Measurements from ENCODE around the gene PSMD2.

DNA sequence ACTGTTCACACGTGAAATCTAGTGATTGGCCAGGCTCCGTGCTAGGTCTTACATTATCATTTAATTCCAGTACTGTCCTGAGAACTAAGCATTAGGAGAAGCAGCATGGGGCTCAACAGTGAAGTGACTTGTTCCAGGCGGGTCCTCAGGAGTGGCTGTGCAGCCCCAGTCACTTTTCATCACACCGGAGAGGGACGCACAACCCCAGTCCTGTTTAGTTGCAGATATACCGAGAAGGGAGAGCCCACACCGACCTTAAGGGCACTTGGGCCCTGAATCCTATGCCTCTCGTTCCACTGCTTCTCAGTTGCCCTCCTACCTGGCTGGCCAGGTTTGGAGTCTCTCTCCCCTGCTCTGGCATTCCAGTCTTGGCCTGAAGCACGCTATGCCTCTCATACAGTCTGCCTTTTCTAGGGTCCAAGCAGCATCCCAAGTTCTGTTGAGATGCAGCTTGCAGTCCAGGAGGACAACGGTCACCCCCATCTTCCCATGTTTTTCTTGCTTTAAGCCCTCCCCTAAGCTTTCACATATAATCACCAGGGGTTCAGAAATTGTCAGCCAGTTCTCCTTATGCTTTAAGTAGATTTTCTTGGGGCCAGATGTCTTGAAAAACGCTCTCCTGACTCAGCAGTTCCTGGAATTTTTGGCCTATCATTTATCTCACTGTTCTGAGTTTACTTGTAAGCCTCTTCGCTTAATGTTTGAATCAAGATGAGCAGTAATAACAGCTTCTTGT lies 48.4 kb downstream of the PSMD2 start:
- TF ChIP-seq POLR2AphosphoS5 (IDR thresholded peaks at IDR 0.05): no peak
- TF ChIP-seq, protein P1, sequence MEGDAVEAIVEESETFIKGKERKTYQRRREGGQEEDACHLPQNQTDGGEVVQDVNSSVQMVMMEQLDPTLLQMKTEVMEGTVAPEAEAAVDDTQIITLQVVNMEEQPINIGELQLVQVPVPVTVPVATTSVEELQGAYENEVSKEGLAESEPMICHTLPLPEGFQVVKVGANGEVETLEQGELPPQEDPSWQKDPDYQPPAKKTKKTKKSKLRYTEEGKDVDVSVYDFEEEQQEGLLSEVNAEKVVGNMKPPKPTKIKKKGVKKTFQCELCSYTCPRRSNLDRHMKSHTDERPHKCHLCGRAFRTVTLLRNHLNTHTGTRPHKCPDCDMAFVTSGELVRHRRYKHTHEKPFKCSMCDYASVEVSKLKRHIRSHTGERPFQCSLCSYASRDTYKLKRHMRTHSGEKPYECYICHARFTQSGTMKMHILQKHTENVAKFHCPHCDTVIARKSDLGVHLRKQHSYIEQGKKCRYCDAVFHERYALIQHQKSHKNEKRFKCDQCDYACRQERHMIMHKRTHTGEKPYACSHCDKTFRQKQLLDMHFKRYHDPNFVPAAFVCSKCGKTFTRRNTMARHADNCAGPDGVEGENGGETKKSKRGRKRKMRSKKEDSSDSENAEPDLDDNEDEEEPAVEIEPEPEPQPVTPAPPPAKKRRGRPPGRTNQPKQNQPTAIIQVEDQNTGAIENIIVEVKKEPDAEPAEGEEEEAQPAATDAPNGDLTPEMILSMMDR (IDR thresholded peaks at IDR 0.05): no peak

All from esophagus muscularis mucosa (tissue), 3 donors.